Gastroesophageal sphincter (tissue), 4 donors: ENCODE data around the gene TAF8. TPM values are rescaled to one million over a fixed set of nuclear protein-coding genes. Genes with fewer than 3 reads are reported as not detected.

Experiments used
- ATAC-seq: fragments of 150-250 bp; one replicate; pipeline ENCODE4 v1.9.1; 2016; ENCODE audit warnings: mild to moderate bottlenecking, moderate library complexity
- H3K27ac ChIP-seq, 4 donors: fragments of 200-600 bp; sonication (generic) in 3 of 4; 1 replicate in 3 of 4; 2 replicates in 1 of 4; pipeline ENCODE4 v1.5.1; 2016 to 2019
- H3K27me3 ChIP-seq: fragments of 200-600 bp; sonication (generic); one replicate; pipeline ENCODE4 v1.5.1; 2019
- H3K36me3 ChIP-seq, 2 donors: fragments of 200-600 bp; sonication (generic); one replicate each; pipeline ENCODE4 v1.5.1; 2019; ENCODE audit warnings: control low read depth in 1 of 2
- H3K4me1 ChIP-seq, 3 donors: fragments of 200-600 bp; sonication (generic); 1 replicate in 2 of 3; 2 replicates in 1 of 3; pipeline ENCODE4 v1.5.1; 2016 to 2019; ENCODE audit warnings: control low read depth in 2 of 3
- H3K4me3 ChIP-seq, 2 donors: fragments of 200-600 bp; sonication (generic); one replicate each; pipeline ENCODE4 v1.5.1; 2019; ENCODE audit warnings: mild to moderate bottlenecking in 1 of 2, moderate library complexity in 1 of 2
- H3K9me3 ChIP-seq, 3 donors: fragments of 200-600 bp; sonication (generic); one replicate each; pipeline ENCODE4 v1.5.1; 2017 to 2019; ENCODE audit warnings: control low read depth in 2 of 3
- CTCF ChIP-seq, 4 experiments: fragments of 200-600 bp in 2 of 4; fragments of 450-650 bp in 2 of 4; sonication (generic) in 1 of 4; IDR thresholded peaks; one replicate each; pipeline ENCODE4 v1.5.1; 2017 to 2019; ENCODE audit warnings: antibody characterized with exemption in 4 of 4, mild to moderate bottlenecking in 2 of 4, moderate library complexity in 2 of 4
- EP300 ChIP-seq: sonication (generic); formaldehyde crosslinking; IDR thresholded peaks from one replicate; pipeline ENCODE4 v1.6.1; 2017; ENCODE audit warnings: antibody characterized with exemption, mild to moderate bottlenecking
- POLR2A ChIP-seq, 2 donors: fragments of 450-650 bp; IDR thresholded peaks; one replicate each; pipeline ENCODE4 v1.6.1; 2017; ENCODE audit warnings: antibody characterized with exemption in 2 of 2, mild to moderate bottlenecking in 2 of 2, moderate library complexity in 1 of 2
- POLR2AphosphoS5 ChIP-seq: sonication (generic); formaldehyde crosslinking; IDR thresholded peaks from one replicate; pipeline ENCODE4 v1.6.1; 2017; ENCODE audit warnings: antibody characterized with exemption
- WGBS, 2 donors: methylation state at CpG; one replicate each; pipeline ENCODE4 v1.1.5; 2018; ENCODE audit warnings: low coverage in 1 of 2; 5-methylcytosine and 5-hydroxymethylcytosine counted together
- total RNA-seq, 4 donors: library from RNA; depleted of rRNA; stranded (reverse); fragments of >200 nt; gene quantifications; one replicate each; pipeline ENCODE4 v1.1.0, GENCODE V29; 2016

TAF8 gene
- total RNA-seq, 4 donors from 2014 or later = 16.8 to 33.6 (median 24.2) TPM

GRCh38 chr6:42059743-42060142, 9.4 kb downstream of the TAF8 start:
- Histone ChIP-seq H3K9me3 (no peaks in the 10 kb centered on the region), H3K27me3 (no peaks in the 10 kb centered on the region), H3K27ac (no peak overlapping the region), H3K4me1 (no peaks in the 10 kb centered on the region), H3K4me3 (no peak overlapping the region), H3K36me3 (peaks cover 8 to 100% of the 10 kb centered on the region in 2 donors)
- no peak for ATAC-seq
- 79 to 95% methylated on average over 2 to 5 of the region's 5 CpGs for WGBS, 2 donors
- TF ChIP-seq EP300 (no peak), CTCF (IDR thresholded peaks at IDR 0.05) (no peak), POLR2A (IDR thresholded peaks at IDR 0.05) (no peak), POLR2AphosphoS5 (no peak)

GRCh38 chr6:42066156-42066675, 15.9 kb downstream of the TAF8 start:
- WGBS, 2 donors = 86 to 93% methylated on average over 1 to 6 of the region's 13 CpGs
- H3K36me3 ChIP-seq = peaks cover 4 to 100% of the 10 kb centered on the region in 2 donors
- no peak overlapping the region for H3K4me3 ChIP-seq
- no peak overlapping the region for H3K27ac ChIP-seq
- ATAC-seq = no peak
- no peaks in the 10 kb centered on the region for H3K27me3 ChIP-seq
- TF ChIP-seq POLR2A (IDR thresholded peaks at IDR 0.05) (no peak), CTCF (IDR thresholded peaks at IDR 0.05) (no peak), POLR2AphosphoS5 (no peak), EP300 (no peak)
- no peaks in the 10 kb centered on the region for H3K4me1 ChIP-seq
- H3K9me3 ChIP-seq = no peaks in the 10 kb centered on the region

- H3K27ac ChIP-seq = no peak overlapping the region
- no peak for ATAC-seq
- TF ChIP-seq POLR2AphosphoS5 (no peak), POLR2A (IDR thresholded peaks at IDR 0.05) (no peak), EP300 (no peak), CTCF (IDR thresholded peaks at IDR 0.05) (no peak)
- no peaks in the 10 kb centered on the region for H3K27me3 ChIP-seq
- WGBS, 2 donors = 90 to 95% methylated on average over 3 to 4 of the region's 7 CpGs
- no peaks in the 10 kb centered on the region for H3K9me3 ChIP-seq
- no peaks in the 10 kb centered on the region for H3K4me1 ChIP-seq
- peaks cover 0 to 100% of the 10 kb centered on the region in 2 donors for H3K36me3 ChIP-seq
- H3K4me3 ChIP-seq = no peak overlapping the region
Measured at GRCh38 chr6:42068173-42068572, 17.8 kb downstream of the TAF8 start.

- H3K9me3 ChIP-seq = no peaks in the 10 kb centered on the region
- no peak overlapping the region for H3K27ac ChIP-seq
- no peaks in the 10 kb centered on the region for H3K4me1 ChIP-seq
- no peaks in the 10 kb centered on the region for H3K27me3 ChIP-seq
- ATAC-seq = no peak
- 96 to 100% methylated on average over 1 to 5 of the region's 5 CpGs for WGBS, 2 donors
- no peak for TF ChIP-seq CTCF (IDR thresholded peaks at IDR 0.05)
- no peak for TF ChIP-seq POLR2A (IDR thresholded peaks at IDR 0.05)
- no peak for TF ChIP-seq POLR2AphosphoS5
- TF ChIP-seq EP300 = no peak
- no peak overlapping the region for H3K4me3 ChIP-seq
- H3K36me3 ChIP-seq = peaks cover 0 to 100% of the 10 kb centered on the region in 2 donors
Measured at GRCh38 chr6:42068872-42069522, 18.7 kb downstream of the TAF8 start.
